DOHH2 (cell line): Measurements from ENCODE around the gene PCDHA13.
"Not testable (repeated sequence)": the region's sequence is repeated elsewhere in the genome, so short reads cannot be mapped to it uniquely, and the experiment has no call there.

Experiments used
- H3F3A ChIP-seq: fragments of 200-600 bp; sonication (generic), shearing (Covaris generic); 2 replicates; pipeline ENCODE4 v1.6.0; 2016; ENCODE audit warnings: antibody characterized with exemption, mild to moderate bottlenecking; ENCODE audit not compliant: control insufficient read depth, insufficient read depth
- H3K27ac ChIP-seq: fragments of 200-600 bp; sonication (generic); 2 replicates; pipeline ENCODE4 v1.5.1; 2014; ENCODE audit warnings: low read depth, mild to moderate bottlenecking, low read length, moderate library complexity
- H3K27me3 ChIP-seq: fragments of 200-600 bp; sonication (generic); 2 replicates; pipeline ENCODE4 v1.6.1; 2014; ENCODE audit warnings: mild to moderate bottlenecking, low read length, mixed read lengths; ENCODE audit not compliant: control insufficient read depth
- H3K36me3 ChIP-seq: fragments of 200-600 bp; sonication (generic); 2 replicates; pipeline ENCODE4 v1.6.1; 2014; ENCODE audit warnings: mild to moderate bottlenecking, low read length, moderate library complexity, mixed read lengths; ENCODE audit not compliant: control insufficient read depth
- H3K4me1 ChIP-seq: fragments of 200-600 bp; sonication (generic); 2 replicates; pipeline ENCODE4 v1.6.1; 2014; ENCODE audit warnings: mild to moderate bottlenecking, low read length, mixed read lengths; ENCODE audit not compliant: control insufficient read depth
- H3K4me2 ChIP-seq: fragments of 200-600 bp; sonication (generic); 2 replicates; pipeline ENCODE4 v1.6.0; 2014; ENCODE audit warnings: mild to moderate bottlenecking, low read length, moderate library complexity
- H3K4me3 ChIP-seq: fragments of 200-600 bp; sonication (generic); 2 replicates; pipeline ENCODE4 v1.5.1; 2014; ENCODE audit warnings: mild to moderate bottlenecking, low read length, mixed read lengths
- H3K79me2 ChIP-seq: fragments of 200-600 bp; sonication (generic); 2 replicates; pipeline ENCODE4 v1.6.1; 2014; ENCODE audit warnings: mild to moderate bottlenecking, low read length, mixed read lengths; ENCODE audit not compliant: control insufficient read depth
- H3K9me2 ChIP-seq: fragments of 200-600 bp; sonication (generic); replicated peaks from 2 replicates; pipeline ENCODE4 v1.6.1; 2014; ENCODE audit warnings: mild to moderate bottlenecking, low read length, mixed read lengths; ENCODE audit not compliant: control insufficient read depth
- H3K9me3 ChIP-seq: fragments of 200-600 bp; sonication (generic); 2 replicates; pipeline ENCODE4 v1.6.1; 2014; ENCODE audit warnings: antibody characterized with exemption, low read length, mixed read lengths; ENCODE audit not compliant: control insufficient read depth, insufficient read depth
- H4K20me1 ChIP-seq: fragments of 200-600 bp; sonication (generic); 2 replicates; pipeline ENCODE4 v1.6.0; 2014; ENCODE audit warnings: low read depth, mild to moderate bottlenecking, antibody characterized with exemption, low read length, moderate library complexity; ENCODE audit not compliant: control insufficient read depth, insufficient read depth
- CTCF ChIP-seq: fragments of 200-600 bp; sonication (generic); IDR thresholded peaks from one replicate; pipeline ENCODE4 v1.5.1; 2014; ENCODE audit warnings: antibody characterized with exemption, mild to moderate bottlenecking, low read depth, low read length; ENCODE audit not compliant: poor library complexity, severe bottlenecking
- EZH2phosphoT487 ChIP-seq: fragments of 200-600 bp; sonication (generic); IDR thresholded peaks from 2 replicates; pipeline ENCODE4 v1.6.1; 2017; ENCODE audit warnings: borderline replicate concordance, mild to moderate bottlenecking, antibody characterized with exemption, low read length, moderate library complexity, mixed read lengths

The PCDHA13 gene

GRCh38 chr5:140835622-140836510 is 46.1 kb upstream of the PCDHA13 start:
- Histone ChIP-seq H3K4me1 (no peaks in the 10 kb centered on the region), H3K4me2 (no peak overlapping the region), H3K4me3 (no peak overlapping the region), H3K27me3 (no peaks in the 10 kb centered on the region), H3K9me3 (no peaks in the 10 kb centered on the region), H3K27ac (no peak overlapping the region), H3K79me2 (no peaks in the 10 kb centered on the region), H4K20me1 (no peaks in the 10 kb centered on the region), H3F3A (no peaks in the 10 kb centered on the region), H3K9me2 (no peaks in the 10 kb centered on the region), H3K36me3 (no peaks in the 10 kb centered on the region)
- TF ChIP-seq CTCF (no peak), EZH2phosphoT487 (no peak)

GRCh38 chr5:140840978-140841962 is 40.7 kb upstream of the PCDHA13 start, which contains the start of gene PCDHA8:
Gene PCDHA8, plus strand, starts transcription at chr5:140841187. Its CDS starts 135 bp downstream, at chr5:140841322.
- no peaks in the 10 kb centered on the region for H3K4me1 ChIP-seq
- no peak within 1 kb of the TSS for H3K4me3 ChIP-seq
- no peaks in the 10 kb centered on the region for H3F3A ChIP-seq
- H3K9me2 ChIP-seq, result no peaks in the 10 kb centered on the region
- no peaks in the 10 kb centered on the region for H3K36me3 ChIP-seq
- no peak within 1 kb of the TSS for H3K27ac ChIP-seq
- no peaks in the 10 kb centered on the region for H3K9me3 ChIP-seq
- H3K4me2 ChIP-seq, result no peak within 1 kb of the TSS
- H3K27me3 ChIP-seq, result no peaks in the 10 kb centered on the region
- no peaks in the 10 kb centered on the region for H4K20me1 ChIP-seq
- H3K79me2 ChIP-seq, result no peaks in the 10 kb centered on the region
- TF ChIP-seq CTCF, result peak; percentile 18
- no peak for TF ChIP-seq EZH2phosphoT487

- H3F3A ChIP-seq, result no peaks in the 10 kb centered on the region
- H3K4me2 ChIP-seq, result no peak overlapping the region
- H3K4me3 ChIP-seq, result no peak overlapping the region
- no peak for TF ChIP-seq EZH2phosphoT487
- H3K9me3 ChIP-seq, result no peaks in the 10 kb centered on the region
- H3K27ac ChIP-seq, result no peak overlapping the region
- H3K79me2 ChIP-seq, result no peaks in the 10 kb centered on the region
- no peaks in the 10 kb centered on the region for H3K9me2 ChIP-seq
- no peaks in the 10 kb centered on the region for H3K4me1 ChIP-seq
- H3K36me3 ChIP-seq, result no peaks in the 10 kb centered on the region
- no peaks in the 10 kb centered on the region for H4K20me1 ChIP-seq
- H3K27me3 ChIP-seq, result no peaks in the 10 kb centered on the region
Observed at GRCh38 chr5:140842798-140843733, 38.9 kb upstream of the PCDHA13 start.

GRCh38 chr5:140848139-140849102 is 33.5 kb upstream of the PCDHA13 start, which contains the start of gene PCDHA9:
Gene PCDHA9, plus strand, starts transcription at chr5:140848382. Its CDS starts 114 bp downstream, at chr5:140848496.
- H3K9me2 ChIP-seq, H3K27me3 ChIP-seq, H3K4me3 ChIP-seq, H3K27ac ChIP-seq, H3K36me3 ChIP-seq, H3K79me2 ChIP-seq, H3K4me1 ChIP-seq, H3K9me3 ChIP-seq, H3F3A ChIP-seq, H4K20me1 ChIP-seq, H3K4me2 ChIP-seq: not testable (repeated sequence)
